NCI-H2081 (cell line): ENCODE results near the gene ACSM4.
"Not testable (repeated sequence)": the region's sequence is repeated elsewhere in the genome, so short reads cannot be mapped to it uniquely, and the experiment has no call there.

Experiments used
- DNase-seq, 2 experiments: peaks; one replicate each; lab custom pipeline; 2025; lab: John Stamatoyannopoulos, UW

Gene ACSM4

GRCh38 chr12:7303772-7304171 is at the start of gene ACSM4:
Gene ACSM4, plus strand, starts transcription at chr12:7304072. Its CDS starts 260 bp downstream, at chr12:7304332.
- no peak for DNase-seq

- no peak for DNase-seq
These were observed 44.8 kb upstream of the ACSM4 start for GRCh38 chr12:7259060-7259459.

- DNase-seq: no peak
These were observed 39.3 kb upstream of the ACSM4 start for GRCh38 chr12:7264538-7264937.

GRCh38 chr12:7265251-7265650 is 38.6 kb upstream of the ACSM4 start:
- DNase-seq: no peak

GRCh38 chr12:7269273-7269672 is 34.6 kb upstream of the ACSM4 start:
- no peak for DNase-seq

- no peak for DNase-seq
These were observed 31.9 kb upstream of the ACSM4 start for GRCh38 chr12:7271893-7272514.

GRCh38 chr12:7275482-7275881 is 28.4 kb upstream of the ACSM4 start:
- DNase-seq: not testable (repeated sequence)

GRCh38 chr12:7282844-7283243 is 21.0 kb upstream of the ACSM4 start:
- no peak for DNase-seq

- no peak for DNase-seq
These were observed 14.1 kb upstream of the ACSM4 start for GRCh38 chr12:7289743-7290142.

GRCh38 chr12:7290588-7290987 is 13.3 kb upstream of the ACSM4 start:
- not testable (repeated sequence) for DNase-seq

- no peak for DNase-seq
These were observed 11.6 kb upstream of the ACSM4 start for GRCh38 chr12:7292300-7292699.

- DNase-seq: no peak
These were observed 10.2 kb upstream of the ACSM4 start for GRCh38 chr12:7293670-7294069.

- no peak for DNase-seq
These were observed 8.3 kb upstream of the ACSM4 start for GRCh38 chr12:7295529-7295928.

- no peak for DNase-seq
These were observed 6.0 kb upstream of the ACSM4 start for GRCh38 chr12:7297865-7298264.

GRCh38 chr12:7302266-7302986 is 1.4 kb upstream of the ACSM4 start:
- no peak for DNase-seq

- DNase-seq: no peak
These were observed 642 bp upstream of the ACSM4 start for GRCh38 chr12:7303230-7303629.

GRCh38 chr12:7304456-7304855 is 584 bp downstream of the ACSM4 start:
- no peak for DNase-seq

- DNase-seq: no peak
These were observed 6.2 kb downstream of the ACSM4 start for GRCh38 chr12:7310070-7310469.

GRCh38 chr12:7319930-7320329 is 16.1 kb downstream of the ACSM4 start:
- DNase-seq: no peak

- DNase-seq: no peak
These were observed 17.8 kb downstream of the ACSM4 start for GRCh38 chr12:7321624-7322023.

- no peak for DNase-seq
These were observed 18.7 kb downstream of the ACSM4 start for GRCh38 chr12:7322599-7322998.

- no peak for DNase-seq
These were observed 20.3 kb downstream of the ACSM4 start for GRCh38 chr12:7324176-7324575.

GRCh38 chr12:7327918-7328317 is 24.0 kb downstream of the ACSM4 start:
- DNase-seq: no peak

- DNase-seq: not testable (repeated sequence)
These were observed 33.9 kb downstream of the ACSM4 start for GRCh38 chr12:7337790-7338189.
